IPS DF 19.7 (cell line): ENCODE measurements around the gene RBM15.
A peak's percentile ranks its signal among the peaks of the same experiment; 100 is the strongest.

Experiments used
- DNase-seq: peaks from one replicate; pipeline ENCODE4 v3.0.0-alpha.2; 2013; ENCODE audit warnings: low read depth, low spot score

The RBM15 gene, protein sequence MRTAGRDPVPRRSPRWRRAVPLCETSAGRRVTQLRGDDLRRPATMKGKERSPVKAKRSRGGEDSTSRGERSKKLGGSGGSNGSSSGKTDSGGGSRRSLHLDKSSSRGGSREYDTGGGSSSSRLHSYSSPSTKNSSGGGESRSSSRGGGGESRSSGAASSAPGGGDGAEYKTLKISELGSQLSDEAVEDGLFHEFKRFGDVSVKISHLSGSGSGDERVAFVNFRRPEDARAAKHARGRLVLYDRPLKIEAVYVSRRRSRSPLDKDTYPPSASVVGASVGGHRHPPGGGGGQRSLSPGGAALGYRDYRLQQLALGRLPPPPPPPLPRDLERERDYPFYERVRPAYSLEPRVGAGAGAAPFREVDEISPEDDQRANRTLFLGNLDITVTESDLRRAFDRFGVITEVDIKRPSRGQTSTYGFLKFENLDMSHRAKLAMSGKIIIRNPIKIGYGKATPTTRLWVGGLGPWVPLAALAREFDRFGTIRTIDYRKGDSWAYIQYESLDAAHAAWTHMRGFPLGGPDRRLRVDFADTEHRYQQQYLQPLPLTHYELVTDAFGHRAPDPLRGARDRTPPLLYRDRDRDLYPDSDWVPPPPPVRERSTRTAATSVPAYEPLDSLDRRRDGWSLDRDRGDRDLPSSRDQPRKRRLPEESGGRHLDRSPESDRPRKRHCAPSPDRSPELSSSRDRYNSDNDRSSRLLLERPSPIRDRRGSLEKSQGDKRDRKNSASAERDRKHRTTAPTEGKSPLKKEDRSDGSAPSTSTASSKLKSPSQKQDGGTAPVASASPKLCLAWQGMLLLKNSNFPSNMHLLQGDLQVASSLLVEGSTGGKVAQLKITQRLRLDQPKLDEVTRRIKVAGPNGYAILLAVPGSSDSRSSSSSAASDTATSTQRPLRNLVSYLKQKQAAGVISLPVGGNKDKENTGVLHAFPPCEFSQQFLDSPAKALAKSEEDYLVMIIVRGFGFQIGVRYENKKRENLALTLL

GRCh38 chr1:110338886-110339406 is at the start of gene RBM15:
TSS of gene RBM15 (plus strand) at chr1:110339377. CDS start at chr1:110339406, 29 bp downstream.
- peak; percentile 100 for DNase-seq

- no peak for DNase-seq
Observed at GRCh38 chr1:110291241-110292030, 47.7 kb upstream of the RBM15 start.

DNA sequence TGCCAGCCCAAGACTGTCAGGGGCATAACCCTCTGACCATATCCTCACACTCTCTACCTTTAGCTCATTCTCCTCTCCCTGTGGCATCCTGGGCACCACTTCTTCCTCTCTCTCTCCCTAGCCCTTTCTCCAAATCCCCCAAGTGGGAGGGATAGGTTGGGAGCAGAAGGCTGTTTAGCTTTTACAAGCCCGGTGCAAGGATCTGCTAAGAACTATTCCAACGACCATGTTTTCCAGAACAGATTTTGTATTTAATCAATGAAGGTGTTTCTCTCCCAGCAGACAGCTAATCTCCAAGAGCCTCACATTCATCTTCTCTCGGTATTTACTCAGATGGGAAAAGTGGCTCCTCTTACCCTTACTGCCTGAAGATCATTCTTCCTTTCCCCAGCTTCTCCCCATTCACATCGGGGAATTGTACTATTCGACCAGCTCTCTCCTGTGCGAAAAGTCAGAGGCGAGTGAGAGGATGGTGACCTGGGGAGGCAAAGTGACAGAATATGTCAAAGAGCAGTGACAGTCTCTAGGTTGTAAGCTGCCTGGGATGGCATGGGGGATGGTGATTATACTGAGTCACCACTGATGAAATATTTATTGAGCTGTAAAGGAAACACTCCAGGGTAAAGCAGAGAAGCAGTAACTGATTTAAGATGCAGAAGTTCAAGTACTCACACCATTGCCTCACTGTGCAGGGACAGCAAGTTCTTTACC is 47.0 kb upstream of the RBM15 start:
- DNase-seq = no peak

DNA sequence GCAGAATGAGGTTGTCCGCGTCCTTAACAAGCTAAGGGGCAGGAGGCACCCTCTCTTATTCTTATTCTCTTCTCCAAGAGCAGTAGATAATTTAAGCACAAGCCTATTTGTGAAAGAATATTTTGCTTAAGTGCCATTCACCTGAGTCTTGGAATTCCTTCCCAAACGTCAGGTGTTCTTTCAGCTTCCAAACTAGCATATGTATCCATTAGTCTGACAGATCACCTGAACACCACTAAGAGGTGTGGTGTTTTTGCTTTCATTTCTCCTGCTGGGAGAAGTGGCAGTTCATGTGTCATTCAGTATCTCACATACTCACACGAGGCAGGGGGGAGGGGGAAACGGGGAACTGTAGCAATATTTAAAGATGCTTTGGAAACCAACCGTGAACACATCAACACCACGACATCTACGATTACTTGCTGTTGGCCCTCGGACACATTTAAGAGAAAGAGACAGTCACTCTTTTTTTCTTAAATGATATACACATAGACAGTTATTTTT is 45.5 kb upstream of the RBM15 start:
- no peak for DNase-seq

GRCh38 chr1:110294308-110294707 is 44.9 kb upstream of the RBM15 start:
- no peak for DNase-seq

- no peak for DNase-seq
Observed at GRCh38 chr1:110298991-110299390, 40.2 kb upstream of the RBM15 start.

GRCh38 chr1:110300412-110301085 is 38.6 kb upstream of the RBM15 start:
- DNase-seq = no peak

GRCh38 chr1:110302836-110303235 is 36.3 kb upstream of the RBM15 start:
- no peak for DNase-seq

- no peak for DNase-seq
Observed at GRCh38 chr1:110305900-110306420, 33.2 kb upstream of the RBM15 start.

GRCh38 chr1:110307239-110307974 is 31.8 kb upstream of the RBM15 start:
- DNase-seq = no peak

DNA sequence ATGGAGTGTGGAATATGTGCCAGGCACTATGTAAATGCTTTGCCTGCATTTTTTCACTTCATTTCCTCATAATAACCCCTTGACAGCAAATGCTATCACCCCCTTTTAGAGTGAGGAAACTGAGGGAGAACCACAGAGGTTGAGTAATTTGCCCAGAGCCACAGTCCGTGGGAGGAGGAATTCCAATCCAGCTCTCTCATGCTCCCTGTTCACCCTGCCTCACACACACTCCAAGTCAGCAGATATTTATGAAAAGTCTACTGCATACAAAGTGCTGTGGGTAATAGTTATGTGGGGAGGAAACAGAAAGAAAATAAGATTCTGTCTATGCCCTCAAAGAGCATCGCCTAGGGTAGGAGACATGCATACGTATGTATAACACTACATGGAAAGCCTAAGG is 30.9 kb upstream of the RBM15 start:
- no peak for DNase-seq

GRCh38 chr1:110309139-110309538 is 30.0 kb upstream of the RBM15 start:
- DNase-seq = no peak

DNA sequence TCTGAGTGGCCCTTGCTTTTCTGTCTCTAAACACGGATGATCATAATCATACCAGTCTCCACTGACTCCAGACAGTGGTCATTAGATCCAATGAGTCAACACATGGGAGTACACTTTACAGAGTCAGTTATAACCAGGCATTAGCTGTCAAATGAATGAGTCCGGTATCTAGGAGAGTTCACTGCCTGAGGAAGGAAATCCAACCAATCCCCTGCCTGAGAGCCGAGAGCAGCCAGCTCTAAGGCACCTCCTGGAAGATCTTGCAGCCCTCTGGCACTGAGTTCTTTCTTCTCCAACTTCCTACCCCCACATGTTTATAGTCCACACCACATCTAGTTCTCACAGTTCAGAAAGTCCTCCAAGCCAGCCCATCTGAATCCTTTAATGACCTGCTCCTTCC is 29.4 kb upstream of the RBM15 start:
- no peak for DNase-seq

DNA sequence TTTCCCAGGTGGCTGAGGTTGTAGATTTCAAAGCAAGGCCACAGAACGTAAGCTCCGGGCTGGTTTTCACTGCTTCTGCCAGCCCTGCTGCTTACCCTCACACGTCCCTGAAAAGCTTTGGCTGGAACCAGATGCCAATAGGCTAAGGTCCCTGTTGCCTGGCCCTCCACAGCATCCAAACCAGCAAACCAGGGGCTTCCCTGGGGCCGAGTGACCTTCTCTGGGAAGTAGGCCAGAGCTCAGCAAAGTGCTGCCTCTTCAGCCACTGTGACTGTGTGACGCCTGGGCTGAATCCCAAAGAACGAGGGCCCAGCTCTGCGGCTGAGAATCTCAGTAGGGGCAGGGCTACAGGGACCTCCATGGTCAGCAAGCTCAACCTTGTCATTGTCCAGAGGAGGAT is 28.9 kb upstream of the RBM15 start:
- DNase-seq = no peak

- peak; percentile 47 for DNase-seq
Observed at GRCh38 chr1:110312188-110313121, 26.7 kb upstream of the RBM15 start.

DNA sequence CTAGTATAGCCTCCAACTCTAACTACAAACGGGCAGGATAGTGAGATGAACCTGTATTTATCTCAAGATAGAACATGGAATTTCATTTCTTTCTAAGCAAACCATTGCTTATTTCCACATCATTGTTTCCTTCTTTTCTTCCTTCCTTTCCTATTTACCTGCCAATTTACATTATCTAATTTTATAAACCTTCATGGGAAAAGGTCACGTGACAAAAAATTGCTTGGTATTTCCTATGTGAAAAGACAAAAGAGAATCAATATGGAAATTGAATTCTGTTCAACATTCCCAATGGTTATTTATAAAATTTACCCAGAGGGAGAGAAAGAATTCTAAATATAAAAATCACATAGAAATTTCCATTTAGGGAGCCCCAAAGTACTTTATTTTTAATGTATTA is 22.4 kb upstream of the RBM15 start:
- DNase-seq = no peak

DNA sequence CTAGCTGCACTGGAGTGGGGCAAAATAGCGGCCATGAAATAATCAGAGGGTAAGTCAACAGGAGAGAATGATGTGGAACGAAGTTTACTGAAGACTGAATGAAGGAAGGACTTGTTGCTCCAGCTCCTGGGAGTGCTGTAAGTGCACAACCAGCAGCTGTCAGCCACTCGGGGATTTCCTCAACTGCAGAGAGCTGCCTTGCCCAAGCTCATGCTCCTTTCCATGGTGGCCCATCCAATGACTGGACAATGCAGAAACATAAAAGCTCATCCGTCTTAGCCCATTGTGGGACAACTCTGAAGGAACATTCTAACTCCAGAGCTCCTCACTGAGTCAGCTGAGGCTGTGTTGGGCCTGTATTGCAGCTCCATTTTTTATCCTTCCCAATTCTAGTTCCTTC is 21.1 kb upstream of the RBM15 start:
- DNase-seq = no peak
